Measurements from ENCODE around the gene SKIC3. TPM values are rescaled to one million over a fixed set of nuclear protein-coding genes. Genes with fewer than 3 reads are reported as not detected.

The SKIC3 gene
- total RNA-seq, 1 donor = 177 TPM

GRCh38 chr5:95519681-95520080, 35.1 kb downstream of the SKIC3 start:
- Histone ChIP-seq H3K27ac (ENCODE audit: low read depth, low read length) (no peak overlapping the region), H3K4me1 (ENCODE audit: insufficient read depth, low read length) (no peaks in the 10 kb centered on the region), H3K27me3 (ENCODE audit: insufficient read depth, low read length) (no peaks in the 10 kb centered on the region), H3K36me3 (ENCODE audit: insufficient read depth, low read length) (peaks cover 74% of the 10 kb centered on the region), H4K20me1 (ENCODE audit: insufficient read depth, low read length) (no peaks in the 10 kb centered on the region), H3K4me3 (ENCODE audit: insufficient read depth, low read length) (no peak overlapping the region), H2AFZ (ENCODE audit: low read length) (no peak overlapping the region), H3K79me2 (ENCODE audit: insufficient read depth, low read length) (no peaks in the 10 kb centered on the region), H3K4me2 (ENCODE audit: insufficient read depth, low read length) (no peak overlapping the region), H3K9me3 (ENCODE audit: low read depth, low read length) (no peaks in the 10 kb centered on the region)
- TF ChIP-seq CTCF (IDR thresholded peaks at IDR 0.05; ENCODE audit: extremely low read depth, low read depth, low read length) = no peak
- DNase-seq (ENCODE audit: insufficient read length, low spot score, missing footprints) = no peak

- no peaks in the 10 kb centered on the region for H3K79me2 ChIP-seq (ENCODE audit: insufficient read depth, low read length)
- H4K20me1 ChIP-seq (ENCODE audit: insufficient read depth, low read length) = no peaks in the 10 kb centered on the region
- H3K27me3 ChIP-seq (ENCODE audit: insufficient read depth, low read length) = no peaks in the 10 kb centered on the region
- peaks cover 74% of the 10 kb centered on the region for H3K36me3 ChIP-seq (ENCODE audit: insufficient read depth, low read length)
- H3K4me1 ChIP-seq (ENCODE audit: insufficient read depth, low read length) = no peaks in the 10 kb centered on the region
- H2AFZ ChIP-seq (ENCODE audit: low read length) = no peak overlapping the region
- no peak overlapping the region for H3K4me3 ChIP-seq (ENCODE audit: insufficient read depth, low read length)
- no peaks in the 10 kb centered on the region for H3K9me3 ChIP-seq (ENCODE audit: low read depth, low read length)
- DNase-seq (ENCODE audit: insufficient read length, low spot score, missing footprints) = no peak
- no peak for TF ChIP-seq CTCF (IDR thresholded peaks at IDR 0.05; ENCODE audit: extremely low read depth, low read depth, low read length)
- no peak overlapping the region for H3K27ac ChIP-seq (ENCODE audit: low read depth, low read length)
- no peak overlapping the region for H3K4me2 ChIP-seq (ENCODE audit: insufficient read depth, low read length)
These were observed 35.6 kb downstream of the SKIC3 start for GRCh38 chr5:95519151-95519550.

GRCh38 chr5:95518417-95518816, 36.4 kb downstream of the SKIC3 start:
- H3K27ac ChIP-seq (ENCODE audit: low read depth, low read length) = no peak overlapping the region
- no peak for DNase-seq (ENCODE audit: insufficient read length, low spot score, missing footprints)
- H4K20me1 ChIP-seq (ENCODE audit: insufficient read depth, low read length) = no peaks in the 10 kb centered on the region
- H3K79me2 ChIP-seq (ENCODE audit: insufficient read depth, low read length) = no peaks in the 10 kb centered on the region
- H3K4me1 ChIP-seq (ENCODE audit: insufficient read depth, low read length) = no peaks in the 10 kb centered on the region
- no peaks in the 10 kb centered on the region for H3K27me3 ChIP-seq (ENCODE audit: insufficient read depth, low read length)
- no peaks in the 10 kb centered on the region for H3K9me3 ChIP-seq (ENCODE audit: low read depth, low read length)
- H3K36me3 ChIP-seq (ENCODE audit: insufficient read depth, low read length) = peaks cover 74% of the 10 kb centered on the region
- no peak overlapping the region for H3K4me3 ChIP-seq (ENCODE audit: insufficient read depth, low read length)
- no peak for TF ChIP-seq CTCF (IDR thresholded peaks at IDR 0.05; ENCODE audit: extremely low read depth, low read depth, low read length)
- no peak overlapping the region for H2AFZ ChIP-seq (ENCODE audit: low read length)
- H3K4me2 ChIP-seq (ENCODE audit: insufficient read depth, low read length) = no peak overlapping the region

- H3K4me3 ChIP-seq (ENCODE audit: insufficient read depth, low read length) = no peak overlapping the region
- H3K36me3 ChIP-seq (ENCODE audit: insufficient read depth, low read length) = peaks cover 86% of the 10 kb centered on the region
These were observed 43.2 kb downstream of the SKIC3 start for GRCh38 chr5:95511606-95512005.

More at GRCh38 chr5:95511606-95512005, 43.2 kb downstream of the SKIC3 start:
- H3K27me3 ChIP-seq (ENCODE audit: insufficient read depth, low read length) = no peaks in the 10 kb centered on the region
- no peaks in the 10 kb centered on the region for H3K79me2 ChIP-seq (ENCODE audit: insufficient read depth, low read length)
- no peak for TF ChIP-seq CTCF (IDR thresholded peaks at IDR 0.05; ENCODE audit: extremely low read depth, low read depth, low read length)
- no peaks in the 10 kb centered on the region for H3K4me1 ChIP-seq (ENCODE audit: insufficient read depth, low read length)
- no peak overlapping the region for H2AFZ ChIP-seq (ENCODE audit: low read length)
- no peaks in the 10 kb centered on the region for H3K9me3 ChIP-seq (ENCODE audit: low read depth, low read length)
- H3K27ac ChIP-seq (ENCODE audit: low read depth, low read length) = no peak overlapping the region
- H3K4me2 ChIP-seq (ENCODE audit: insufficient read depth, low read length) = no peak overlapping the region
- H4K20me1 ChIP-seq (ENCODE audit: insufficient read depth, low read length) = no peaks in the 10 kb centered on the region
- DNase-seq (ENCODE audit: insufficient read length, low spot score, missing footprints) = no peak
